OCI-LY1 (cell line): ENCODE data around the gene ROR1.

ENCODE experiments used
- H2AFZ ChIP-seq: fragments of 200-600 bp; sonication (generic), shearing (Covaris generic); 2 replicates; pipeline ENCODE4 v1.6.0; 2014; ENCODE audit warnings: antibody characterized with exemption, mild to moderate bottlenecking, low read length
- H3F3A ChIP-seq: fragments of 200-600 bp; sonication (generic), shearing (Covaris generic); 2 replicates; pipeline ENCODE4 v1.6.0; 2014; ENCODE audit warnings: mild to moderate bottlenecking, antibody characterized with exemption, low read length, moderate library complexity; ENCODE audit not compliant: insufficient read depth
- H3K27ac ChIP-seq: fragments of 200-600 bp; sonication (generic); 2 replicates; pipeline ENCODE4 v1.5.1; 2014; ENCODE audit warnings: low read length, mixed run types, mild to moderate bottlenecking, low read depth; ENCODE audit not compliant: poor library complexity, severe bottlenecking
- H3K27me3 ChIP-seq: fragments of 200-600 bp; sonication (generic); 2 replicates; pipeline ENCODE4 v1.6.0; 2014; ENCODE audit warnings: antibody characterized with exemption, mild to moderate bottlenecking, low read length, moderate library complexity; ENCODE audit not compliant: insufficient read depth
- H3K36me3 ChIP-seq: fragments of 200-600 bp; sonication (generic); 2 replicates; pipeline ENCODE4 v1.6.1; 2014; ENCODE audit warnings: mild to moderate bottlenecking, antibody characterized with exemption, low read length, moderate library complexity, mixed read lengths; ENCODE audit not compliant: insufficient read depth
- H3K4me1 ChIP-seq: fragments of 200-600 bp; sonication (generic); 2 replicates; pipeline ENCODE4 v1.5.1; 2014; ENCODE audit warnings: mild to moderate bottlenecking, low read length, moderate library complexity; ENCODE audit not compliant: insufficient read depth, severe bottlenecking
- H3K4me2 ChIP-seq: fragments of 200-600 bp; sonication (generic), shearing (Covaris generic); 2 replicates; pipeline ENCODE4 v1.6.1; 2014; ENCODE audit warnings: low read length
- H3K4me3 ChIP-seq: fragments of 200-600 bp; sonication (generic); 2 replicates; pipeline ENCODE4 v1.5.1; 2014; ENCODE audit warnings: low read length, low read depth, mild to moderate bottlenecking, mixed read lengths; ENCODE audit not compliant: poor library complexity, severe bottlenecking
- H3K79me2 ChIP-seq: fragments of 200-600 bp; shearing (Covaris generic); 2 replicates; pipeline ENCODE4 v1.6.1; 2016; ENCODE audit warnings: mixed run types, low read length, mixed read lengths; ENCODE audit not compliant: insufficient read depth
- H3K9ac ChIP-seq: fragments of 200-600 bp; sonication (generic), shearing (Covaris generic); 2 replicates; pipeline ENCODE4 v1.6.1; 2014; ENCODE audit warnings: mild to moderate bottlenecking, low read length, mixed read lengths
- H3K9me2 ChIP-seq: fragments of 200-600 bp; sonication (generic), shearing (Covaris generic); 2 replicates; pipeline ENCODE4 v1.6.1; 2014; ENCODE audit warnings: low read depth, mild to moderate bottlenecking, low read length, mixed read lengths
- H3K9me3 ChIP-seq: fragments of 200-600 bp; shearing (Covaris generic); 2 replicates; pipeline ENCODE4 v1.6.1; 2014; ENCODE audit warnings: low read length, mixed read lengths
- H4K20me1 ChIP-seq: fragments of 200-600 bp; sonication (generic), shearing (Covaris generic); 2 replicates; pipeline ENCODE4 v1.6.0; 2016; ENCODE audit warnings: mild to moderate bottlenecking, low read length; ENCODE audit not compliant: insufficient read depth
- CTCF ChIP-seq: fragments of 200-600 bp; sonication (generic), shearing (Covaris generic); IDR thresholded peaks from 2 replicates; pipeline ENCODE4 v1.5.1; 2017; ENCODE audit warnings: mild to moderate bottlenecking, antibody characterized with exemption, low read length, moderate library complexity, mixed read lengths
- EZH2 ChIP-seq: fragments of 200-600 bp; sonication (generic), shearing (Covaris generic); IDR thresholded peaks from 2 replicates; pipeline ENCODE4 v1.8.0; 2017; ENCODE audit warnings: borderline replicate concordance, mixed run types, mild to moderate bottlenecking, antibody characterized with exemption, low read length, moderate library complexity, mixed read lengths

ROR1 gene

GRCh38 chr1:64030411-64030810 lies 256.6 kb downstream of the ROR1 start:
- Histone ChIP-seq H3K9me3 (no peaks in the 10 kb centered on the region), H3K4me1 (no peaks in the 10 kb centered on the region), H2AFZ (no peak overlapping the region), H3K9ac (no peak overlapping the region), H3K4me3 (no peak overlapping the region), H3K27me3 (no peaks in the 10 kb centered on the region), H3K27ac (no peak overlapping the region), H3F3A (no peaks in the 10 kb centered on the region), H3K9me2 (no peaks in the 10 kb centered on the region), H3K4me2 (no peak overlapping the region), H4K20me1 (no peaks in the 10 kb centered on the region), H3K79me2 (no peaks in the 10 kb centered on the region), H3K36me3 (no peaks in the 10 kb centered on the region)
- TF ChIP-seq CTCF (no peak), EZH2 (no peak)

- no peak overlapping the region for H3K27ac ChIP-seq
- no peaks in the 10 kb centered on the region for H3F3A ChIP-seq
- no peaks in the 10 kb centered on the region for H4K20me1 ChIP-seq
- no peaks in the 10 kb centered on the region for H3K79me2 ChIP-seq
- H3K9me2 ChIP-seq, result no peaks in the 10 kb centered on the region
- H3K36me3 ChIP-seq, result no peaks in the 10 kb centered on the region
- no peaks in the 10 kb centered on the region for H3K9me3 ChIP-seq
- no peak overlapping the region for H3K4me3 ChIP-seq
- no peak for TF ChIP-seq CTCF
- TF ChIP-seq EZH2, result no peak
- no peak overlapping the region for H3K4me2 ChIP-seq
- no peak overlapping the region for H3K9ac ChIP-seq
- no peak overlapping the region for H2AFZ ChIP-seq
- H3K4me1 ChIP-seq, result no peaks in the 10 kb centered on the region
- no peaks in the 10 kb centered on the region for H3K27me3 ChIP-seq
Measured at GRCh38 chr1:64031236-64031635, 257.4 kb downstream of the ROR1 start.

DNA sequence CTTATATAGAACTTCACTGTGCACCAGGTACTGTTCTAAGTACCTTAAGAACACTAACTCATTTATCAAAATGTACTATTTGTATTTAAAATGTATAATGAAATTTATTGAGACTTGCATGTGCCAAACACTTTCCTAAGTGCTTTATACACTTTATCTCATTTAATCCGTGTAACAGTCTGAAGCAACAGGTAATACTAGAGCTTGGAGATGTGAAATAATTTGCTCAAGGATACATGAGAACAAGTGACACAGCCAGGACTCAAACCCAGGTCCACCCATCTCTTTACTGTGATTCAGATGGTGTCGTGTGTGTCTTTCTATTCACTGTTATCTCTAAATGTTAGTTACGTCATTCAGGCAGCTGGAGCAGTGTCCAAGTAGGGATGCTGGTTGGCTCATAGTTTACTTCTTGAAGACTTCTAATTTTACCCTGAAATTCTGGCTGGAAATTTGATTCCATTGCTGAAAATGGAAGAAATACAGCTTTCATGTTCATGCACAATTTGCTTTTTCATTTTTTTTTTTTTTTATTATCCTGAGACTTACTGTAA lies 259.9 kb downstream of the ROR1 start:
- H2AFZ ChIP-seq, result no peak overlapping the region
- H3K4me2 ChIP-seq, result no peak overlapping the region
- no peaks in the 10 kb centered on the region for H3K9me3 ChIP-seq
- no peaks in the 10 kb centered on the region for H3K36me3 ChIP-seq
- no peaks in the 10 kb centered on the region for H3K4me1 ChIP-seq
- no peak overlapping the region for H3K27ac ChIP-seq
- no peak overlapping the region for H3K9ac ChIP-seq
- H3K27me3 ChIP-seq, result no peaks in the 10 kb centered on the region
- H3F3A ChIP-seq, result no peaks in the 10 kb centered on the region
- no peaks in the 10 kb centered on the region for H3K79me2 ChIP-seq
- no peaks in the 10 kb centered on the region for H3K9me2 ChIP-seq
- TF ChIP-seq EZH2 (no peak), CTCF (no peak)
- no peak overlapping the region for H3K4me3 ChIP-seq
- H4K20me1 ChIP-seq, result no peaks in the 10 kb centered on the region
